ENCODE measurements around the gene GNAO1.

- no peak for TF ChIP-seq ARID4B (CRISPR knock-in tag; IDR thresholded peaks at IDR 0.05)
- TF ChIP-seq SMARCC2 (IDR thresholded peaks at IDR 0.05; ENCODE audit: low read depth): no peak
- no peak for TF ChIP-seq EP300 (IDR thresholded peaks at IDR 0.05; ENCODE audit: low read length)
- no peak for TF ChIP-seq ATF4 (CRISPR knock-in tag; IDR thresholded peaks at IDR 0.05)
- no peak for TF ChIP-seq MAX (CRISPR knock-in tag; IDR thresholded peaks at IDR 0.05)
- no peak for TF ChIP-seq SRSF9 (IDR thresholded peaks at IDR 0.05; ENCODE audit: borderline replicate concordance, low read depth, low read length)
- no peak for TF ChIP-seq EGR1 (conservative IDR thresholded peaks at IDR 0.05)
- no peak for TF ChIP-seq TRIM25 (IDR thresholded peaks at IDR 0.05; ENCODE audit: borderline replicate concordance)
- TF ChIP-seq TAF1 (IDR thresholded peaks at IDR 0.05; ENCODE audit: control insufficient read depth, extremely low read depth, insufficient read depth, low read length, severe bottlenecking): no peak
- no peak for TF ChIP-seq SMAD1 (IDR thresholded peaks at IDR 0.05; ENCODE audit: low read depth, low read length, partially characterized antibody)
- no peak for TF ChIP-seq NCOR1 (IDR thresholded peaks at IDR 0.05)
- no peak for TF ChIP-seq CTCF (IDR thresholded peaks at IDR 0.05 in 2 of 3, conservative IDR thresholded peaks at IDR 0.05 in 1 of 3; ENCODE audit: insufficient read depth in 2 of 3, low read depth in 1 of 3, low read length in 3 of 3)
- TF ChIP-seq POLR2A (conservative IDR thresholded peaks at IDR 0.05): no peak
Measured at GRCh38 chr16:56174411-56174810, 16.9 kb upstream of the GNAO1 start.
